H7 (cell line): Measurements from ENCODE around the gene PDK1. TPM values are rescaled to one million over a fixed set of nuclear protein-coding genes. Genes with fewer than 3 reads are reported as not detected.

ENCODE experiments used
- DNase-seq: peaks from one replicate; pipeline ENCODE4 v3.0.0; 2012
- H3K27me3 ChIP-seq: 2 replicates; pipeline ENCODE4 v1.6.0; 2011; ENCODE audit warnings: mild to moderate bottlenecking, low read length; ENCODE audit not compliant: control insufficient read depth, insufficient read depth
- H3K36me3 ChIP-seq: replicated peaks from 2 replicates; pipeline ENCODE4 v1.5.1; 2011; ENCODE audit warnings: low read length; ENCODE audit not compliant: control insufficient read depth, insufficient read depth
- H3K4me3 ChIP-seq: 2 replicates; pipeline ENCODE4 v1.5.1; 2011; ENCODE audit warnings: low read depth, mild to moderate bottlenecking, control low read depth, low read length, moderate library complexity; ENCODE audit not compliant: insufficient read depth
- total RNA-seq: library from RNA; depleted of rRNA; stranded (reverse); fragments of >200 nt; shearing (Covaris generic); gene quantifications from 2 replicates; pipeline ENCODE4 v1.2.3, GENCODE V29; 2014

Gene PDK1
- total RNA-seq, 1 experiment from 2014 or later, result 154 TPM

DNA sequence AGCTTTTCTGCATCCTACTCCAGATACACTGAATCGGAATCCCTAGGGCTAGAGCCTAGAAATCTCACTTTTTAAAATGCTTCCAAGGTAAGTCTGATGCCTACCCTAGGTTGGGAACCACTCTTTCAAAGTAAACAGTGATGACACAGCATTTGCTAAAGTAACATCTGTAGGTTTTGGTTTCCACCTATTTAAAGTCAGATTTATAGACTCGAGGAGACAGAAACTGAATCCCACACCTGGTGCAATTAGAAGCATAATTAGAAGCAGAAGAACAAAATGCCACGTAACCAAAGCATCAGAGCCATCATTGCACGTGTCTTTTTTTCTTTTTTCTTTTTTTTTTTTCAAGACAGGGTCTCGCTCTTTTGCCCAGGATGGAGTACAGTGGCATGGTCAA lies 40.9 kb downstream of the PDK1 start:
- peaks cover 2% of the 10 kb centered on the region for H3K36me3 ChIP-seq
- DNase-seq, result no peak
- H3K27me3 ChIP-seq, result no peaks in the 10 kb centered on the region
- H3K4me3 ChIP-seq, result no peak overlapping the region

DNA sequence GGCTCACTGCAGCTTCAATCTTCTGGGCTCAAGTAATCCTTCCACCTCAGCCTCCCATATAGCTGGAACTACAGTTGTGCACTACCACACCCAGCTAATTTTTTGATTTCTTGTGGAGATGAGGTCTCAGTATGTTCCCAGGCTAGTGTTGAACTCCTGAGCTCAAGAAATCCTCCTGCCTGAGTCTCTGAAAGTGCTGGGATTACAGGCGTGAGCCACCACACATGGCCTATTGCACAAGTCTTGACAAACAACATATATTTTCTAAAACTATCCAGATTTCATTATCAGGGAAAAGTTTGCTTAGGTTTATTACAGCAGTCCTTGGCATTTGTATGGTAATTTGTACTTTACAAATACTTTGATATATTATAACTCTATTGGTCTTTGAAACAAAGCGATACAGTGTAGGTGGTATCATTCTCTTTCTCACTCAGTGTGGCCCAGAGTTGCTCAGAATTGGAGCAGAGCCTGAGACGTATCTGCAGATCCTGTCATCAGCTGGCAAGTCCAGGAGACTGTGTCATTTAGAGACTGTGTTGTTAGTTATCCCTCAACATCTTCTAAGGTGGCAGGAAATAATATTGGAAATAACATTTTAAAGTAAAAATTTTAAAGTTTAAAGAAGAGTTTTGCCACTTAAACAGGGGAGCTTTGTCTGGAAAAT lies 41.4 kb downstream of the PDK1 start:
- H3K36me3 ChIP-seq, result peaks cover 2% of the 10 kb centered on the region
- no peak overlapping the region for H3K4me3 ChIP-seq
- DNase-seq, result no peak
- no peaks in the 10 kb centered on the region for H3K27me3 ChIP-seq

DNA sequence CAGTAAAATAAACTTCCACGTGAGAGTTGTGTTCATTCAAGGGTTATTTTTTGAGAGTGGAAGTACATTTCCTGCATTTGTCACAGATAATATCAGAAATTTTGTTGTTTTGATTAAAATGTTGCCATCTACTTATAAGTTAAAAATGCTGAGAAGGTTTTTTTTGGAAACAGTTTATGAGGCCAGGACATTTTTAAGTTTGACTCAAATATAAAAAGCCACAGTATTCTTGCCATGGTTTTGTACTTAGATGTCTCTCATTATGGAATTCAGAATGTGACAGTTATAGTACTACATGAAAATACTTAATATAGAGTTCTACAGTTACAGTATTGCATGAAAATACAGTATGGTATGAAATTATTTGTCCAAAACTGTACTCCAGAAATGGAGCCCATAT lies 44.1 kb downstream of the PDK1 start:
- Histone ChIP-seq H3K36me3 (peaks cover 1% of the 10 kb centered on the region), H3K4me3 (no peak overlapping the region), H3K27me3 (no peaks in the 10 kb centered on the region)
- no peak for DNase-seq

DNA sequence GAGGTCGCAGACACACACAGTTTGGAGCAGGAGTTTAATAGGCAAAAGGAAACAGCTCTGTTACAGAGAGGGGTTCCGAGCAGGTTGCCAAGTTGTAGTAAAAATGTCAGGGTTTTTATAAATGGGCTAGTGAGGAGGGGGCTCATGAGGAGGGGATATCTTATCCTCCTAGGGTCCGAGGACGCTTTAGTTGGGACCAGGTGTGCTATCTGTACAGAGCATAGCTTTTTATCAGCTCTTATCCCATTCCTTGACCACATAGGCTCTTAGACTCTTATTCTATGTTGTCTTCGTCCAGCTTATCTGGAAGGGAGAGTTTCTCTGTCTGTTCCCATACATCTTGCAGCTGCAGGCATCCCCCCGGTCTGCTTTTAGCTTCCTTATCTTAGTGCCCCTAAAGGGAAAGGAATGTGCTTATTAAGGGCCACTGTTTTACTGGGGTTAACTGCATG lies 44.7 kb downstream of the PDK1 start:
- Histone ChIP-seq H3K27me3 (no peaks in the 10 kb centered on the region), H3K4me3 (no peak overlapping the region), H3K36me3 (peaks cover 1% of the 10 kb centered on the region)
- no peak for DNase-seq

GRCh38 chr2:172606285-172606684 lies 50.4 kb downstream of the PDK1 start:
- Histone ChIP-seq H3K36me3 (no peaks in the 10 kb centered on the region; the same call in 1 of the 2 replicates), H3K27me3 (no peaks in the 10 kb centered on the region), H3K4me3 (no peak overlapping the region)
- DNase-seq, result no peak

- DNase-seq, result no peak
- H3K4me3 ChIP-seq, result no peak overlapping the region
- no peaks in the 10 kb centered on the region; the same call in 1 of the 2 replicates for H3K36me3 ChIP-seq
- H3K27me3 ChIP-seq, result no peaks in the 10 kb centered on the region
Observed at GRCh38 chr2:172607379-172607928, 51.6 kb downstream of the PDK1 start.

DNA sequence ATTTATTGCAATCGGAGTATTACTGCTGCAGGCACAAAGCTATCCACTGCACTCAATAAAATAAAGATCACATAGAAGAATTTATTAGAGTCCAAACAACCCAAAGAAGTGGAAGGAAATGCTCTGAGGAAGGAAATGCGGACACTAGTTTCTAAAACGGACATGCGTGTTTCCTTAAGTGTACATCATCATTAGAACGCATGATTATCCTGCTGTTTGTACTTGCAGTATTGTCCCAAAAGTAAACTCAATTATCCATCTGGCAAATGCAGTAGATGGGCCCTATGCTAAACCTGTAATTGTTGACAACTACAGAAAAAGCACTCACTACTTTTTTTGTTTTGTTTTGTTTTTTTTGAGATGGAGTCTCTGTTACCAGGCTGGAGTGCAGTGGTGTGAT lies 53.6 kb downstream of the PDK1 start:
- DNase-seq, result no peak
- H3K27me3 ChIP-seq, result no peaks in the 10 kb centered on the region
- no peak overlapping the region for H3K4me3 ChIP-seq
- H3K36me3 ChIP-seq, result no peaks in the 10 kb centered on the region; the same call in none of the 2 replicates

DNA sequence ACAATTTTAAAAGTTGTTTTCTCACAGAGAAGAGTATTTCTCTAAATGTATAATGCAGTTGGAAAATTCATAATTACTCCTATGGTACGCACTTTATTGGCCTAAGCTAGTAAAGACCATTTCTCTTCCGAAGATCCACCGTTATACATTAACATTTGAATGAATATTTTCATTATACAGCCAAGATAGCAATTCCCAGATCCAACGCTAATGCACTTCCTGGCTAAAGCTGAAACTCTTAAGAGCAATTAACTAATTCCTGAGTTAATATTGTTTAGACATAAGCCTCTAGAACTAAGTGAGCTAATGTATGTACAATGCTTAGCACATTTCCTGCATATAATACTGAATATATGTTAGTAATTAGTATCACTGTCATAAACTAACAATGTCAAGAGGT lies 56.2 kb downstream of the PDK1 start:
- DNase-seq, result no peak
- Histone ChIP-seq H3K4me3 (no peak overlapping the region), H3K27me3 (no peaks in the 10 kb centered on the region), H3K36me3 (no peaks in the 10 kb centered on the region; the same call in none of the 2 replicates)

DNA sequence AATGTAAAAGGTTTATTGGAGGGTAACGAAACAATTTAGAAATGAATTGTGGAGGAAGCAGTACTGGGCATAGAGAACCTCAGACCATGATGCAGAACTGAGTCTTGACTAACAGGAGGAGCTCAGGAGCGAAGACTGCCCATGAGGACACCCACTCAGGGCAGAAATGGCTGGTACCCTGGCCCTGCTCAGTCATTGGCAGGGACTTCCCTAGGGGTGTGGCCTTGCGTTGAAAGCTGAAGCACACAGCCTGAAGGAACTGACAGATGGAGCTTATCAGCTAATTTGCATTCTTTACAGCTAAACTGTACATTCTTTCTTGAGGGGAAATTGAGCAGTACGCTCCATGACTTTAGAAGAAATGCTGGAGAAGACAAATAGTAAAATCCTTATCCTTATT lies 57.1 kb downstream of the PDK1 start:
- DNase-seq, result peak; percentile 52
- Histone ChIP-seq H3K4me3 (no peak overlapping the region), H3K36me3 (no peaks in the 10 kb centered on the region; the same call in none of the 2 replicates), H3K27me3 (no peaks in the 10 kb centered on the region)

DNA sequence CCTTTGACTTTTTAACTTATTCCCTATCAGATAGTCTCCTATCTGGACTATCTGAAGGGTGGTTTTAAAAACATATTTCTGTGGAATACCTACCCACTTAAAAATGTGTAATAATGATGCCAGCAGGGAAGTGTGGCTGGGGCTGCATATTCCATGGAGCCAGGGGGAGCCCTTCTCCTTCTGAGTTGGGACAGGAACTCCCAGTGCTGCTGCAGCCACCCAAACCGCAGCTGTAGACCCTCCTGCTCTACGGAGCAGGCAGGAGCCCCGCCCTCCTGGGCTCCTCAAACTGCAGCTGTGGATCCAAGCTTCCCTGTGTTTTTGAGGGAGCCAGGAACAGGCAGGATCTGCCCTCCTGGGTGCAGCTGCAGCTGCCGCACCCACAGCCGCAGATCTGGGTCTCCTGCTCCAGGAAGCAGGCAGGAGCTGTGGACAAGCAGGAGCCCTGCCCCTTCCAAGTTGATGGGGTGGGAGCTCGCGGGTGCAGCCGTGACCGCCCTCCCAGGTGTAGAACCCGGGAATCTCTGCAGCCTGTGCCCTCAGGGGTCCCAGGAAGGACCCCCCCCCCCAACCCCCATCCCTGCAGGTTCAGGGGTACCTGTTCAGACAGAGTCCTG lies 57.8 kb downstream of the PDK1 start:
- peak; percentile 19 for DNase-seq
- H3K27me3 ChIP-seq, result no peaks in the 10 kb centered on the region
- no peaks in the 10 kb centered on the region; the same call in none of the 2 replicates for H3K36me3 ChIP-seq
- no peak overlapping the region for H3K4me3 ChIP-seq

- Histone ChIP-seq H3K27me3 (no peaks in the 10 kb centered on the region), H3K36me3 (no peaks in the 10 kb centered on the region; the same call in 1 of the 2 replicates), H3K4me3 (no peak overlapping the region)
- no peak for DNase-seq
Observed at GRCh38 chr2:172614932-172615331, 59.0 kb downstream of the PDK1 start.

GRCh38 chr2:172615727-172616261 lies 59.9 kb downstream of the PDK1 start:
- no peak for DNase-seq
- no peaks in the 10 kb centered on the region; the same call in 1 of the 2 replicates for H3K36me3 ChIP-seq

GRCh38 chr2:172617115-172617514 lies 61.2 kb downstream of the PDK1 start:
- no peak for DNase-seq
- no peaks in the 10 kb centered on the region for H3K27me3 ChIP-seq
- no peaks in the 10 kb centered on the region; the same call in 1 of the 2 replicates for H3K36me3 ChIP-seq
- no peak overlapping the region for H3K4me3 ChIP-seq

More at GRCh38 chr2:172615727-172616261, 59.9 kb downstream of the PDK1 start:
- no peak overlapping the region for H3K4me3 ChIP-seq
- no peaks in the 10 kb centered on the region for H3K27me3 ChIP-seq

DNA sequence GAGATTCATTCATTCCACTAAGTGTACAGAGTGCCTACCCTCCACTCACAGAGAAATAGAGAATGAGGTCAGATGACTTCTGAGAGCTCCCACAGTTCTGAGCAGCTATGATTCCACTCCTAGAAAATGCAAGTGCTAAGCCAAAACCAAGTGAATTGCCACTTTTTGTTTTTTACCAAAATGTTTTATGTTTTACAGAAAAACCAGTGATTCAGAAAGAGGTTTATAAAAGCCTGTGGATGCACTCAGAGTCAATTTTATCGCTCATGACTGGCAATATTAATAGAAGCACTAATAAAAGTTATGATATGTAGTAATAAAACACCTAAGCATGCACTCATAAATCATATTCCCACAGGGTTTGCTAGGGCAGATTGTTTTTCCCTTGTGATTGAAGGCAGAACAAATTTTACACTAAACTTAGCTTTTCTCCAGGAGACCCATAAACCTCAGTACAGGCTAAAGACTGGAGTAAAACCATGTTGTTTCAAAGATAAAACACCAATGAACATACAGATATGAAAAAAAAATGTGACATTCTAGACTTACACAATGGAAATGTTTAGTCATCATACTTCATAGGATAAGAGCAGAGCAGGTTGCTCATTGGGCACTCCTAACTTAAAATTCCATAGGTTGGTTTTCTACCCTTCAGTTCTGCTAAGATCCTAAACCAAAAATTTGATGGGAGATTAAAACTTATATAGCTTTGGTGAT lies 67.5 kb downstream of the PDK1 start:
- Histone ChIP-seq H3K27me3 (no peaks in the 10 kb centered on the region), H3K4me3 (no peak overlapping the region), H3K36me3 (peaks cover 2% of the 10 kb centered on the region; the same call in 1 of the 2 replicates)
- DNase-seq, result no peak
